Lung (tissue), 12 donors: ENCODE measurements around the gene GPC6. TPM values are rescaled to one million over a fixed set of nuclear protein-coding genes. Genes with fewer than 3 reads are reported as not detected.

Experiments used
- ATAC-seq: fragments of 200-7000 bp; cut with Tn5 transposase; one replicate; pipeline ENCODE4 v1.9.1; 2020; ENCODE audit warnings: moderate number of reproducible peaks; ENCODE audit not compliant: insufficient read depth, low FRiP score
- DNase-seq, 3 donors: peaks; one replicate each; pipeline ENCODE4 v3.0.0-alpha.2; 2013 to 2017
- H3K27ac ChIP-seq, 2 donors: one replicate each; pipeline ENCODE4 v1.5.1; 2013; ENCODE audit warnings: mild to moderate bottlenecking in 2 of 2, moderate library complexity in 2 of 2, control low read depth in 1 of 2, inconsistent platforms in 1 of 2, low read depth in 1 of 2, low read length in 1 of 2
- H3K27me3 ChIP-seq, 3 donors: one replicate each; pipeline ENCODE4 v1.5.1; 2013; ENCODE audit warnings: low read length in 2 of 3; ENCODE audit not compliant: control insufficient read depth in 3 of 3, insufficient read depth in 3 of 3
- H3K36me3 ChIP-seq, 4 donors: one replicate each; pipeline ENCODE4 v1.5.1; 2013; ENCODE audit warnings: low read length in 4 of 4, mild to moderate bottlenecking in 1 of 4, moderate library complexity in 1 of 4; ENCODE audit not compliant: control insufficient read depth in 4 of 4, insufficient read depth in 4 of 4
- H3K4me1 ChIP-seq, 5 donors: one replicate each; pipeline ENCODE4 v1.5.1; 2013; ENCODE audit warnings: low read length in 5 of 5, mild to moderate bottlenecking in 2 of 5, moderate library complexity in 1 of 5; ENCODE audit not compliant: control insufficient read depth in 5 of 5, insufficient read depth in 5 of 5
- H3K4me3 ChIP-seq: one replicate; pipeline ENCODE4 v1.5.1; 2013; ENCODE audit warnings: mild to moderate bottlenecking, control low read depth, moderate library complexity
- H3K9ac ChIP-seq, 2 donors: one replicate each; pipeline ENCODE4 v1.5.1; 2013; ENCODE audit warnings: low read length in 2 of 2, control low read depth in 1 of 2; ENCODE audit not compliant: insufficient read depth in 1 of 2
- H3K9me3 ChIP-seq, 4 donors: one replicate each; pipeline ENCODE4 v1.5.1; 2013; ENCODE audit warnings: low read length in 3 of 4, mild to moderate bottlenecking in 1 of 4, moderate library complexity in 1 of 4; ENCODE audit not compliant: control insufficient read depth in 4 of 4, insufficient read depth in 3 of 4
- CTCF ChIP-seq: IDR thresholded peaks from 2 replicates; pipeline ENCODE4 v1.5.1; 2012; ENCODE audit warnings: mild to moderate bottlenecking; ENCODE audit errors: control extremely low read depth, extremely low read depth
- WGBS, 2 donors: extraction: QIAGEN DNeasy Blood & Tissue Kit; methylation state at CpG; one replicate each; pipeline ENCODE4 v1.1.7; 2013; 5-methylcytosine and 5-hydroxymethylcytosine counted together
- polyA plus RNA-seq, 2 donors: library from polyadenylated mRNA; stranded (reverse); fragments of 200-250 nt; gene quantifications; one replicate each; pipeline ENCODE4 v1.2.1, GENCODE V29; 2013
- total RNA-seq, 2 donors: library from RNA; depleted of rRNA in 1 of 2; stranded (reverse); fragments of >200 nt in 1 of 2; gene quantifications; one replicate each; pipeline ENCODE4 v1.2.1, GENCODE V29; 2014 to 2021
- donor health status: control.
- donor health status: control.
- donor health status: Bipolar disorder and iron deficiency.
- donor health status: healthy.
- donor health status: DM: yes; HTN: yes; CAD: no.

The GPC6 gene
- total and polyA plus RNA-seq, 4 donors, result 0.45 to 31.4 (median 4.8) TPM

GRCh38 chr13:94362411-94362909, 1135.9 kb downstream of the GPC6 start:
- TF ChIP-seq CTCF, result peak; percentile 66
- Histone ChIP-seq H3K4me1 (peaks cover 0 to 6% (median 0%) of the 10 kb centered on the region in 5 donors), H3K27me3 (no peaks in the 10 kb centered on the region), H3K27ac (no peak overlapping the region), H3K9me3 (no peaks in the 10 kb centered on the region), H3K9ac (no peak overlapping the region), H3K36me3 (no peaks in the 10 kb centered on the region), H3K4me3 (no peak overlapping the region)
- ATAC-seq, result peak; percentile 86
- peak; percentile 86 to 94 (median 91) for DNase-seq
- 1 to 2% methylated on average over 4 of the region's 4 CpGs for WGBS, 2 donors

GRCh38 chr13:94366677-94367076, 1140.1 kb downstream of the GPC6 start:
- Histone ChIP-seq H3K27ac (no peak overlapping the region), H3K4me1 (peaks cover 0 to 26% (median 0%) of the 10 kb centered on the region in 5 donors), H3K9ac (no peak overlapping the region), H3K27me3 (no peaks in the 10 kb centered on the region), H3K4me3 (no peak overlapping the region), H3K9me3 (no peaks in the 10 kb centered on the region), H3K36me3 (no peaks in the 10 kb centered on the region)
- no peak for TF ChIP-seq CTCF
- WGBS, 2 donors, result 92 to 94% methylated on average over 4 of the region's 4 CpGs
- ATAC-seq (no peak), DNase-seq (no peak)

GRCh38 chr13:94369972-94370436, 1143.4 kb downstream of the GPC6 start:
- DNase-seq (peak; percentile 85 to 99 (median 99)), ATAC-seq (peak; percentile 62)
- Histone ChIP-seq H3K36me3 (no peaks in the 10 kb centered on the region), H3K4me3 (no peak overlapping the region), H3K4me1 (peaks cover 0 to 20% (median 0%) of the 10 kb centered on the region in 5 donors), H3K27ac (no peak overlapping the region), H3K27me3 (no peaks in the 10 kb centered on the region), H3K9me3 (no peaks in the 10 kb centered on the region), H3K9ac (no peak overlapping the region)
- WGBS, 2 donors, result 75 to 78% methylated on average over 1 of the region's 1 CpG
- TF ChIP-seq CTCF, result no peak

- Histone ChIP-seq H3K4me3 (no peak overlapping the region), H3K27ac (no peak overlapping the region), H3K9me3 (no peaks in the 10 kb centered on the region), H3K9ac (no peak overlapping the region), H3K36me3 (no peaks in the 10 kb centered on the region), H3K4me1 (peaks cover 0 to 20% (median 0%) of the 10 kb centered on the region in 5 donors), H3K27me3 (no peaks in the 10 kb centered on the region)
- TF ChIP-seq CTCF, result no peak
- no peak for DNase-seq
- WGBS, 2 donors, result 90 to 94% methylated on average over 3 of the region's 3 CpGs
- no peak for ATAC-seq
These were observed 1145.2 kb downstream of the GPC6 start for GRCh38 chr13:94371855-94372254.
